ENCODE data around the gene C2CD5.
A peak's percentile ranks its signal among the peaks of the same experiment; 100 is the strongest.

Gene C2CD5

DNA sequence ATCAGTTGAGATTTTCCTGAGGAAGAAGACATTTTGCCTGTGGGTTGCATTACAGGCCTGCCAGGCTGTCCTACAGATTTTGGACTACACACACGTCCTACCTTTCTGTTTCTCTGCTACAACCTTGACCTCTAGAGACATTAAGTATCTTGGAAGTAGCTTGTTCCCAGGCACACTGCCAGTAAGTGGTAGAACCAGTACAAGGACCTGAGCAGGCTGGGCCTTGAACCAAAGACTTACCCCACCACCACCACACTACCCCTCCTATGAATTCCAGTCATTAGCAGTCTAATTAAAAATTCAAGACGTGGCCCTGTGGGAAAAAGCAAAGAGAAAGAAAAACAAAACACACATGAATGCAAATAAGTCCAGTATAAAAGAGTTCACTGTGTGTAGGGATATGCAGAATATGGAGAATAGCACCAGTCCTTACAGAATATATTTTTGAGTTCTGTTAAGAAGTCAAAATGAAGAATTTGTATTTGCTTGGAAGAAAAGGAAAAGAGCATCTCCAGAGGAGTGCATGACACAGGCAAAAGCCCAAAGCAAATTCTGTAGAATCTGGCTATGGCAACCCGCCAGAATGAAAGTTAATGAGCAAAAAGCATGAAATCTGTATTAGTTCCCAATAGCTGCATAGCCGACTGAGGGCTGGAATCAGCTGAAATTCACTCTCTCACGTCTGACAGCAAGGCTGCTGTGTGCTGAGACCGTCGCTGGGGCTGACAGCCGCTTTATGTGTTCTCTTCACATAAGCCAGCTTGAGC is 135.5 kb downstream of the C2CD5 start:
- H3K27me3 ChIP-seq: no peaks in the 10 kb centered on the region
- TF ChIP-seq Cebpa-rat (IDR thresholded peaks at IDR 0.05): no peak
- no peaks in the 10 kb centered on the region for H3K36me3 ChIP-seq
- H3K9me3 ChIP-seq (replicated peaks in 1 of 11): 0 out of 22 replicates have a peak, but pooled peaks cover 0 to 4% (median 0%) of the 10 kb centered on the region in 11 experiments
- H3K4me2 ChIP-seq: no peak overlapping the region
- 0 out of 20 replicates have a peak, but pooled peaks cover 0 to 6% (median 0%) of the 10 kb centered on the region in 10 experiments for H3K4me1 ChIP-seq
- H3K9ac ChIP-seq: no peak overlapping the region
- H4K20me1 ChIP-seq: no peaks in the 10 kb centered on the region
- no peak overlapping the region for H3K4me3 ChIP-seq
- H3K27ac ChIP-seq: no peak overlapping the region

DNA sequence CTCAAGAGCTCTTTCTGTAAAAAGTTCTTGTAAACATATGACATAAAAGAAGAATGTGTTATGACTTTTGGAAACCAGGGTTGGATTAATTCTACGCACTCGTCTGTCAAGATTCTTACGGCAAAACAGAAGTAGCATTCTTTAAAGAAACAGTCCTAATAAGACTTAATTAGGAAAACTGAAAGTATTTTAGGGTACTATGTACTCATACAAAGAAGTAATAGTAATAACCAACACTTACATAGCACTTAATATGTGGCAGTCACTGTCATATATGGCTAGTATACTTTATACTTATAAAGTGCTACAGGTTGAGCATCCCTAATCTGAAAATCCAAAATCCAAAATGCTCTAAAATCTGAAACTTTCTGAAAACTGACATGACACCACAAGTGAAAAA is 136.9 kb downstream of the C2CD5 start:
- H3K27ac ChIP-seq: no peak overlapping the region
- no peaks in the 10 kb centered on the region for H4K20me1 ChIP-seq

DNA sequence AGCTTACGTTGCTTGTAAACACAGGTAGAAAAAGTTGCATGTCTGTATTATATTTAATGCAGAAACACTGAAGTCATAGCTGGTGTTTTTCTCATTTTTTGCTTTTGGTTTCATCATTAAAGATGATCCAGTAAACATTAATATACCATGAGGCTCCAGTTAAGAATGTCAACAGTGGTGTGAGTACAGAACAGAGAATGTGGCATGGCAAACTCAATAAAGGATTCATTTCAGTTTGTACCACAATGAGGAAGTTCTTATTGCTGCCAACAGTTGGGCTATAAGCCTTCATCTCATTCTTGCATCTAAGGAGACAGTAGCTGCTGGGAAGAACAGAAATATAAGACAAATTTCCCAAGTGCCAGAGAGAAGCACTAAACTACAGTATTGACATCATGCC is 137.7 kb downstream of the C2CD5 start:
- 0 out of 20 replicates have a peak, but pooled peaks cover 0 to 6% (median 0%) of the 10 kb centered on the region in 10 experiments for H3K4me1 ChIP-seq
- H3K27ac ChIP-seq: no peak overlapping the region
- H3K36me3 ChIP-seq: no peaks in the 10 kb centered on the region
- no peaks in the 10 kb centered on the region for H4K20me1 ChIP-seq
- no peak overlapping the region for H3K4me3 ChIP-seq
- TF ChIP-seq Cebpa-rat (IDR thresholded peaks at IDR 0.05): no peak
- H3K9ac ChIP-seq: no peak overlapping the region
- no peaks in the 10 kb centered on the region for H3K27me3 ChIP-seq
- peaks cover 0 to 4% (median 0%) of the 10 kb centered on the region in 11 experiments; a peak in 2 of 22 replicates for H3K9me3 ChIP-seq (replicated peaks in 1 of 11)
- H3K4me2 ChIP-seq: peak overlapping the region in 1 of 11 experiments; percentile 11; a peak in 1 of 22 replicates

More for the DNA sequence above, 136.9 kb downstream of the C2CD5 start:
- no peaks in the 10 kb centered on the region for H3K27me3 ChIP-seq
- H3K4me3 ChIP-seq: no peak overlapping the region
- TF ChIP-seq Cebpa-rat (IDR thresholded peaks at IDR 0.05): no peak
- H3K36me3 ChIP-seq: no peaks in the 10 kb centered on the region
- 0 out of 20 replicates have a peak, but pooled peaks cover 0 to 6% (median 0%) of the 10 kb centered on the region in 10 experiments for H3K4me1 ChIP-seq
- no peak overlapping the region for H3K9ac ChIP-seq
- no peak overlapping the region for H3K4me2 ChIP-seq
- H3K9me3 ChIP-seq (replicated peaks in 1 of 11): 0 out of 22 replicates have a peak, but pooled peaks cover 0 to 4% (median 0%) of the 10 kb centered on the region in 11 experiments

DNA sequence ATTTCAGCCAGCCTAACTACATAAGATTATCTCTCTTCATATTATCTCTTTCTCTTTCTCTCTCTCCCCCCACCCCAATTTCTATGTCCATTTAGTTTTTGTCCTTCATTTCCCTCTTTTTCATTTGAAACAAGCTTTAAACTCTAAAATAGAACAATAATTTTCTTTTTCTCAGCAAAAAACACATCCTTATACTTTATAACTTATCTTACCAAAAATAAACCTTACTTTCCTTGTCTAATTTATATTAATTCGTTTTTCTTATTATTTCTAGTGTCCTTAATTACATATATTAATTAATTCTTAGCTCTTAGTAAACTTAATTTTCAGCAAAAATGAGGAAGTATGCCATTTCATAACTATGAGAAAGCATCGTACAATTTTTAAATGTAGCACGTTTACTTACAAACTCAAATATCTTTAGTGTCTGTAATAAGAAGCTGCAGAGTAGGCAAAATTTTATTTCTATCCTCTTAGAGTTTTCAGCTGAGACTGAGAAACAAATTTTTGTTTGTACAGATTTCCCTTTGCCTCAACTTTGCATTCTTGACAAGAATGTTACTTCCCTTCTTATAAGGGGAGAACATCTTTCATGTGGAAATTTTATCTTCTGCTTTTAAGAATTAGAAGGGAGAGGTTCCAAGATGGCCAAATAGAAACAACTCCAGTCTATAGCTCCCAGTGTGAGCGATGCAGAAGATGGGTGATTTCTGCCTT is 144.7 kb downstream of the C2CD5 start:
- peak overlapping the region in 1 of 11 experiments; percentile 37; a peak in 1 of 22 replicates for H3K9ac ChIP-seq
- peak overlapping the region in 3 of 11 experiments; percentile 46 to 70 (median 59); a peak in 6 of 22 replicates for H3K27ac ChIP-seq
- peak overlapping the region in 3 of 11 experiments; percentile 50 to 82 (median 65); a peak in 5 of 22 replicates for H3K4me2 ChIP-seq
- no peaks in the 10 kb centered on the region for H3K27me3 ChIP-seq
- no peaks in the 10 kb centered on the region for H3K36me3 ChIP-seq
- H3K4me1 ChIP-seq: peaks cover 0 to 60% (median 6%) of the 10 kb centered on the region in 10 experiments; a peak in 7 of 20 replicates
- no peaks in the 10 kb centered on the region for H4K20me1 ChIP-seq
- peaks cover 0 to 16% (median 10%) of the 10 kb centered on the region in 11 experiments; a peak in 12 of 22 replicates for H3K9me3 ChIP-seq (replicated peaks in 1 of 11)
- no peak overlapping the region for H3K4me3 ChIP-seq
- no peak for TF ChIP-seq Cebpa-rat (IDR thresholded peaks at IDR 0.05)
